ENCODE results near the gene EXOSC10. TPM values are rescaled to one million over a fixed set of nuclear protein-coding genes. Genes with fewer than 3 reads are reported as not detected.

The EXOSC10 gene
- total and polyA plus RNA-seq, 2 of the 13 experiments (the other 11 are each of a cell fraction or from before 2014, with no cell fraction given): 48.4 to 67.6 TPM

DNA sequence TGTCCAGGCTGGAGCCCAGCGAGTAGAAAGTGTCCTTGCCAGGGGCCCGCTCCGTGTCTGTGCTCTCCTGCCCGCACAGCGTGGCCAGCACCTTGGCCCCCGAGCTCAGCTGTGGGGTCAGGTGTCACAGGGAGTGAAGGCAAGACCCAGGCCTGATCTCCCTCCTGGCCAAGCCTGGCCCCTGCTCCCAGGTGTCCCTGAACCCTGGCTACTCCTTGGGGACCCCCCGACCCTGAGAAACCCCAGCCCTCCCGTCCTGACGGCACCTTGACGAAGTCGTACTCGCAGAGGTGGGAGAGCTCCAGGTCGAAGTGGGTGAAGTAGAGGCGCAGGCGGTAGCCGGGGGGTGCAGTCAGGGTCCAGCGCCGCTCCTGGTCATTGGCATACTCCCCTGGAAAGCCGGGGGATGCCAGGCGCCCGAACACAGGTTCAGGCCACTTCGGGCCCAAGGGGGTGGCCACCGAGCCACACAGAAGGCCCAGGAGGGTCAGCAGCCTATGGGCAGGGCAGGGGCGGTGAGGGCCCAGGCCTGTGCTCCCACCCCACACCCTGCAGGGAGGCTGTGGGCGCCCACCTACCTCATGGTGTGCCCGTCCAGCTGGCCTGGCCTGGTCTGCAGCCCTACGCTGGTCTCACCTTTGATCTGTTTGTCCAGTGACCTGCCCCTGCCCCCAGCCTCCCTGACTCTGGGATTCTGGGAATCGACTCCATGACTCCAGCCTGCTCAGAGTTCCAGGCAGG, 52.9 kb downstream of the EXOSC10 start, which contains the start of gene MASP2 (continued):
- TF ChIP-seq, protein P1, sequence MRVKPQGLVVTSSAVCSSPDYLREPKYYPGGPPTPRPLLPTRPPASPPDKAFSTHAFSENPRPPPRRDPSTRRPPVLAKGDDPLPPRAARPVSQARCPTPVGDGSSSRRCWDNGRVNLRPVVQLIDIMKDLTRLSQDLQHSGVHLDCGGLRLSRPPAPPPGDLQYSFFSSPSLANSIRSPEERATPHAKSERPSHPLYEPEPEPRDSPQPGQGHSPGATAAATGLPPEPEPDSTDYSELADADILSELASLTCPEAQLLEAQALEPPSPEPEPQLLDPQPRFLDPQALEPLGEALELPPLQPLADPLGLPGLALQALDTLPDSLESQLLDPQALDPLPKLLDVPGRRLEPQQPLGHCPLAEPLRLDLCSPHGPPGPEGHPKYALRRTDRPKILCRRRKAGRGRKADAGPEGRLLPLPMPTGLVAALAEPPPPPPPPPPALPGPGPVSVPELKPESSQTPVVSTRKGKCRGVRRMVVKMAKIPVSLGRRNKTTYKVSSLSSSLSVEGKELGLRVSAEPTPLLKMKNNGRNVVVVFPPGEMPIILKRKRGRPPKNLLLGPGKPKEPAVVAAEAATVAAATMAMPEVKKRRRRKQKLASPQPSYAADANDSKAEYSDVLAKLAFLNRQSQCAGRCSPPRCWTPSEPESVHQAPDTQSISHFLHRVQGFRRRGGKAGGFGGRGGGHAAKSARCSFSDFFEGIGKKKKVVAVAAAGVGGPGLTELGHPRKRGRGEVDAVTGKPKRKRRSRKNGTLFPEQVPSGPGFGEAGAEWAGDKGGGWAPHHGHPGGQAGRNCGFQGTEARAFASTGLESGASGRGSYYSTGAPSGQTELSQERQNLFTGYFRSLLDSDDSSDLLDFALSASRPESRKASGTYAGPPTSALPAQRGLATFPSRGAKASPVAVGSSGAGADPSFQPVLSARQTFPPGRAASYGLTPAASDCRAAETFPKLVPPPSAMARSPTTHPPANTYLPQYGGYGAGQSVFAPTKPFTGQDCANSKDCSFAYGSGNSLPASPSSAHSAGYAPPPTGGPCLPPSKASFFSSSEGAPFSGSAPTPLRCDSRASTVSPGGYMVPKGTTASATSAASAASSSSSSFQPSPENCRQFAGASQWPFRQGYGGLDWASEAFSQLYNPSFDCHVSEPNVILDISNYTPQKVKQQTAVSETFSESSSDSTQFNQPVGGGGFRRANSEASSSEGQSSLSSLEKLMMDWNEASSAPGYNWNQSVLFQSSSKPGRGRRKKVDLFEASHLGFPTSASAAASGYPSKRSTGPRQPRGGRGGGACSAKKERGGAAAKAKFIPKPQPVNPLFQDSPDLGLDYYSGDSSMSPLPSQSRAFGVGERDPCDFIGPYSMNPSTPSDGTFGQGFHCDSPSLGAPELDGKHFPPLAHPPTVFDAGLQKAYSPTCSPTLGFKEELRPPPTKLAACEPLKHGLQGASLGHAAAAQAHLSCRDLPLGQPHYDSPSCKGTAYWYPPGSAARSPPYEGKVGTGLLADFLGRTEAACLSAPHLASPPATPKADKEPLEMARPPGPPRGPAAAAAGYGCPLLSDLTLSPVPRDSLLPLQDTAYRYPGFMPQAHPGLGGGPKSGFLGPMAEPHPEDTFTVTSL (CRISPR knock-in tag; IDR thresholded peaks at IDR 0.05; ENCODE audit: borderline replicate concordance): 0 out of 2 replicates have a peak, but pooled peaks have one; percentile 11
- TF ChIP-seq SOX13 (IDR thresholded peaks at IDR 0.05) (no peak), SOX13 (CRISPR knock-in tag; conservative IDR thresholded peaks at IDR 0.05 in 1 of 2, IDR thresholded peaks at IDR 0.05 in 1 of 2) (peak in 1 of 2 experiments; percentile 27; a peak in 2 of 4 replicates), NKX3-1 (CRISPR knock-in tag; IDR thresholded peaks at IDR 0.05) (0 out of 2 replicates have a peak, but pooled peaks have one; percentile 40), CHD2 (IDR thresholded peaks at IDR 0.05; ENCODE audit: low read depth, low read length) (0 out of 2 replicates have a peak, but pooled peaks have one; percentile 18), ARNT (IDR thresholded peaks at IDR 0.05) (no peak), ZNF749 (CRISPR knock-in tag; IDR thresholded peaks at IDR 0.05; ENCODE audit: borderline replicate concordance) (peak; percentile 34; the same call in 1 of the 2 replicates), ZSCAN29 (CRISPR knock-in tag; conservative IDR thresholded peaks at IDR 0.05) (no peak), ZNF737 (CRISPR knock-in tag; IDR thresholded peaks at IDR 0.05; ENCODE audit: borderline replicate concordance) (no peak), ZNF703 (CRISPR knock-in tag; IDR thresholded peaks at IDR 0.05; ENCODE audit: borderline replicate concordance) (no peak), ELF1 (CRISPR knock-in tag; IDR thresholded peaks at IDR 0.05) (no peak), ZNF879 (CRISPR knock-in tag; IDR thresholded peaks at IDR 0.05) (no peak), NR2F1 (CRISPR knock-in tag; IDR thresholded peaks at IDR 0.05) (peak; percentile 64 to 68; a peak in 3 of 4 replicates), SKI (IDR thresholded peaks at IDR 0.05; ENCODE audit: partially characterized antibody) (no peak), ZBTB49 (CRISPR knock-in tag; IDR thresholded peaks at IDR 0.05; ENCODE audit: borderline replicate concordance) (no peak), ZNF205 (CRISPR knock-in tag; IDR thresholded peaks at IDR 0.05) (no peak), MZF1 (CRISPR knock-in tag; IDR thresholded peaks at IDR 0.05; ENCODE audit: borderline replicate concordance) (no peak), SMC3 (IDR thresholded peaks at IDR 0.05; ENCODE audit: low read length) (no peak), ZNF644 (CRISPR knock-in tag; IDR thresholded peaks at IDR 0.05; ENCODE audit: low read depth) (no peak), FOXK2 (IDR thresholded peaks at IDR 0.05) (no peak), ZNF547 (CRISPR knock-in tag; IDR thresholded peaks at IDR 0.05) (0 out of 2 replicates have a peak, but pooled peaks have one; percentile 19)
- TF ChIP-seq, protein P2, sequence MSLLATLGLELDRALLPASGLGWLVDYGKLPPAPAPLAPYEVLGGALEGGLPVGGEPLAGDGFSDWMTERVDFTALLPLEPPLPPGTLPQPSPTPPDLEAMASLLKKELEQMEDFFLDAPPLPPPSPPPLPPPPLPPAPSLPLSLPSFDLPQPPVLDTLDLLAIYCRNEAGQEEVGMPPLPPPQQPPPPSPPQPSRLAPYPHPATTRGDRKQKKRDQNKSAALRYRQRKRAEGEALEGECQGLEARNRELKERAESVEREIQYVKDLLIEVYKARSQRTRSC (CRISPR knock-in tag; IDR thresholded peaks at IDR 0.05; ENCODE audit: low read depth): no peak

Data from HepG2 (cell line).